ENCODE data around the gene PLXNC1.

The PLXNC1 gene

GRCh38 chr12:94211021-94211420 is 62.6 kb downstream of the PLXNC1 start:
- H3K4me3 Mint-ChIP-seq = no peak overlapping the region
- H3K9me3 Mint-ChIP-seq = peaks cover 3% of the 10 kb centered on the region
- no peak overlapping the region for H3K27ac Mint-ChIP-seq
- peaks cover 4% of the 10 kb centered on the region for H3K36me3 Mint-ChIP-seq (ENCODE audit: low read depth)
- TF ChIP-seq CTCF (IDR thresholded peaks at IDR 0.05; ENCODE audit: unreplicated experiment in 3 of 3) = no peak
- no peaks in the 10 kb centered on the region for H3K27me3 Mint-ChIP-seq (ENCODE audit: low read depth)
- peaks cover 34% of the 10 kb centered on the region for H3K4me1 Mint-ChIP-seq

- H3K9me3 Mint-ChIP-seq = no peaks in the 10 kb centered on the region
- TF ChIP-seq CTCF (IDR thresholded peaks at IDR 0.05; ENCODE audit: unreplicated experiment in 3 of 3) = no peak
- no peaks in the 10 kb centered on the region for H3K4me1 Mint-ChIP-seq
- H3K27ac Mint-ChIP-seq = no peak overlapping the region
- no peaks in the 10 kb centered on the region for H3K27me3 Mint-ChIP-seq (ENCODE audit: low read depth)
- no peaks in the 10 kb centered on the region for H3K36me3 Mint-ChIP-seq (ENCODE audit: low read depth)
- no peak overlapping the region for H3K4me3 Mint-ChIP-seq
These were observed 69.9 kb downstream of the PLXNC1 start for GRCh38 chr12:94218233-94218632.

DNA sequence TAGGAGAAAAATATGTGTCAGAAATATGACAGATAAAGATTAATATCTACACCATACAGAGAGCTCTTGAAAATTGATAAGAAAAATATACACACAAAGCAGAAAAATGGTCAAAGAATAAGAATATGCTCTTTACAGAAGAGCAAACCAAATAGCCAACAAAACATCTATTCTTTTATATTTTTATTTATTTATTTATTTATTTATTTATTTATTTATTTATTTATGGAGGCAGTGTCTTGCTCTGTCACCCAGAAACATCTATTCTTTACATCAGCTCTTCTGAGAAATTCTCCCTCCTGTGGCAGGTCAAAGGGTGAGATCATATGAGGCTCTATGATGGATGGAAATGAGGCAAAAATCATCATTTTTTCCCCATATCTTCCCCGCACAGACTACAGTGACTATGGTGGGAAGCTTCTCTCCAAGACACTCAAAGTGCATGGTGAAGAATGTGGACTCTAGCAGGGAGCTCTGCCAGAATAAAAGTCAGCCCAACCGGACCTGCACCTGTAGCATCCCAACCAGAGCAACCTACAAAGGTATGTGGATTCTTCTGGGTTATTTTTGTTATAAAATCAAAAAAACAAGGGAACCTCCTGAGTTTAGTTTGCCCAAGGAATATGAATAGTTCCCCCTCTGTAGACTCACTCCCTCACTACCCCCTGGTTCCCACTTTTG is 71.4 kb downstream of the PLXNC1 start:
- Mint-ChIP-seq H3K27ac (no peak overlapping the region), H3K4me3 (no peak overlapping the region), H3K9me3 (no peaks in the 10 kb centered on the region), H3K27me3 (ENCODE audit: low read depth) (no peaks in the 10 kb centered on the region), H3K36me3 (ENCODE audit: low read depth) (no peaks in the 10 kb centered on the region), H3K4me1 (no peaks in the 10 kb centered on the region)
- no peak for TF ChIP-seq CTCF (IDR thresholded peaks at IDR 0.05; ENCODE audit: unreplicated experiment in 3 of 3)

DNA sequence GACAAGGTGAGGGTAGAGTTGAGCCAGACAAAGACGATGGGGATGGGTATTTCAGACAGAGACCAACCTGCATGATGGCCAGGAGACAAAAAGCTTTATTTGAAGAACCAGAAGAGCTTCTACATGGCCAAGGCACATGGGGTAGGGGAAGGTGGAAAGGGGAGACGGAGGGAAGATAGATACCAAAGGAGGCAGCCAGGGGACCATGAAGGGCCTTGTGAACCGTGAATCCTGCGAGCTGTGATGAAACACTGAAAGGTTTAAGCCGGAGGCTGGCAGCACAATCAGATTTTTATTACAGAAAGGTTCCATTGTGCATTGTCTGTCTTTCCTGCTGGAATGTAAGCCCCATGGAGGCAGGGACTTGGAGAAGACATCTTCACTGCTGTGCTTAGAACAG is 72.4 kb downstream of the PLXNC1 start:
- no peaks in the 10 kb centered on the region for H3K4me1 Mint-ChIP-seq
- TF ChIP-seq CTCF (IDR thresholded peaks at IDR 0.05; ENCODE audit: unreplicated experiment in 3 of 3) = no peak
- no peaks in the 10 kb centered on the region for H3K27me3 Mint-ChIP-seq (ENCODE audit: low read depth)
- H3K27ac Mint-ChIP-seq = no peak overlapping the region
- no peak overlapping the region for H3K4me3 Mint-ChIP-seq
- H3K9me3 Mint-ChIP-seq = no peaks in the 10 kb centered on the region
- H3K36me3 Mint-ChIP-seq (ENCODE audit: low read depth) = no peaks in the 10 kb centered on the region

- Mint-ChIP-seq H3K4me3 (no peak overlapping the region), H3K9me3 (no peaks in the 10 kb centered on the region), H3K27ac (no peak overlapping the region), H3K36me3 (ENCODE audit: low read depth) (peaks cover 2% of the 10 kb centered on the region), H3K27me3 (ENCODE audit: low read depth) (no peaks in the 10 kb centered on the region), H3K4me1 (no peaks in the 10 kb centered on the region)
- TF ChIP-seq CTCF (IDR thresholded peaks at IDR 0.05; ENCODE audit: unreplicated experiment in 3 of 3) = no peak
These were observed 74.1 kb downstream of the PLXNC1 start for GRCh38 chr12:94222351-94223084.

- no peaks in the 10 kb centered on the region for H3K4me1 Mint-ChIP-seq
- H3K27me3 Mint-ChIP-seq (ENCODE audit: low read depth) = no peaks in the 10 kb centered on the region
- H3K36me3 Mint-ChIP-seq (ENCODE audit: low read depth) = peaks cover 8% of the 10 kb centered on the region
- no peaks in the 10 kb centered on the region for H3K9me3 Mint-ChIP-seq
- H3K4me3 Mint-ChIP-seq = no peak overlapping the region
- TF ChIP-seq CTCF (IDR thresholded peaks at IDR 0.05; ENCODE audit: unreplicated experiment in 3 of 3) = no peak
- H3K27ac Mint-ChIP-seq = no peak overlapping the region
These were observed 75.5 kb downstream of the PLXNC1 start for GRCh38 chr12:94223842-94224241.

All from nephron (organoid).